Natural killer cell treated with Interleukin-12 subunit alpha and Interleukin-12 subunit beta and Interleukin-15 and Interleukin-18, amount 100 ng/mL, for 72 hours (primary cell): ENCODE data around the gene UEVLD. TPM values are rescaled to one million over a fixed set of nuclear protein-coding genes. Genes with fewer than 3 reads are reported as not detected.
A peak's percentile ranks its signal among the peaks of the same experiment; 100 is the strongest.

Source experiments
- ATAC-seq, 2 donors: fragments of 150-1000 bp; cut with Tn5 transposase in 1 of 2; sonication (Bioruptor Pico), chemical (Tn5 transposase) in 1 of 2; 2 replicates each; pipeline ENCODE4 v1.10.0; 2021
- DNase-seq: peaks from one replicate; pipeline ENCODE4 v3.0.0; 2022; ENCODE audit warnings: low spot score
- H3K27ac Mint-ChIP-seq, 2 donors: 1 replicate in 1 of 2; 2 replicates in 1 of 2; pipeline ENCODE4 v1.8.0; 2022; ENCODE audit warnings: mixed read lengths in 2 of 2, mild to moderate bottlenecking in 1 of 2, moderate library complexity in 1 of 2
- H3K27me3 Mint-ChIP-seq, 2 donors: 1 replicate in 1 of 2; 2 replicates in 1 of 2; pipeline ENCODE4 v1.8.0; 2022; ENCODE audit warnings: mixed read lengths in 2 of 2
- H3K36me3 Mint-ChIP-seq: one replicate; pipeline ENCODE4 v1.8.0; 2022; ENCODE audit warnings: mixed read lengths
- H3K4me1 Mint-ChIP-seq, 2 donors: 1 replicate in 1 of 2; 2 replicates in 1 of 2; pipeline ENCODE4 v1.8.0; 2022; ENCODE audit warnings: low read depth in 2 of 2, mixed read lengths in 2 of 2, mild to moderate bottlenecking in 1 of 2
- H3K4me3 Mint-ChIP-seq: one replicate; pipeline ENCODE4 v1.8.0; 2022; ENCODE audit warnings: mixed read lengths
- H3K9me3 Mint-ChIP-seq: 2 replicates; pipeline ENCODE4 v1.8.0; 2022; ENCODE audit warnings: mixed read lengths
- total RNA-seq, 2 donors: library from RNA; stranded (reverse); gene quantifications; one replicate each; pipeline ENCODE4 v1.2.3, GENCODE V29; 2022

Gene UEVLD
- total RNA-seq, 2 donors from 2014 or later = 18.8 to 38.8 TPM

DNA sequence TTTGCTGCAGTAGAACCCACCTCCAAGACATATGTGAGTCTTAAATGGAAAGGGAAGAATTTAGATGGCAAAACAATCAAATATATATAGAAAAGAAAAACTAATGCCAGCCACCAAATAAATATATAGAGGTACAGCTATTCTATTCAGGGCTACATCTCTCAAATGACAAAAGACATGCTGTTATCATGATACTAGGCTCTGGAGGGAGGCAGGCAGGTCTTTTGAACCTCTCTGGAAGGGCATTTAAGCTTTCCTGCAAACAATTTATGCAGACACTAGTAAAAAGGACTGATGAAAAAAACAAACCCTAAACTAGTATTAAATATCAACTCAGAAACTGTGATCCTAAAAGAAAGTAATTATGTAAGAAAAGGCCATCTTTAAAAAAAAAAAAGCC lies 24.4 kb downstream of the UEVLD start:
- H3K27ac Mint-ChIP-seq = no peak overlapping the region
- no peak for DNase-seq
- H3K4me3 Mint-ChIP-seq = no peak overlapping the region
- H3K4me1 Mint-ChIP-seq = no peaks in the 10 kb centered on the region
- no peaks in the 10 kb centered on the region for H3K9me3 Mint-ChIP-seq
- no peaks in the 10 kb centered on the region for H3K27me3 Mint-ChIP-seq
- ATAC-seq = no peak
- H3K36me3 Mint-ChIP-seq = no peaks in the 10 kb centered on the region

DNA sequence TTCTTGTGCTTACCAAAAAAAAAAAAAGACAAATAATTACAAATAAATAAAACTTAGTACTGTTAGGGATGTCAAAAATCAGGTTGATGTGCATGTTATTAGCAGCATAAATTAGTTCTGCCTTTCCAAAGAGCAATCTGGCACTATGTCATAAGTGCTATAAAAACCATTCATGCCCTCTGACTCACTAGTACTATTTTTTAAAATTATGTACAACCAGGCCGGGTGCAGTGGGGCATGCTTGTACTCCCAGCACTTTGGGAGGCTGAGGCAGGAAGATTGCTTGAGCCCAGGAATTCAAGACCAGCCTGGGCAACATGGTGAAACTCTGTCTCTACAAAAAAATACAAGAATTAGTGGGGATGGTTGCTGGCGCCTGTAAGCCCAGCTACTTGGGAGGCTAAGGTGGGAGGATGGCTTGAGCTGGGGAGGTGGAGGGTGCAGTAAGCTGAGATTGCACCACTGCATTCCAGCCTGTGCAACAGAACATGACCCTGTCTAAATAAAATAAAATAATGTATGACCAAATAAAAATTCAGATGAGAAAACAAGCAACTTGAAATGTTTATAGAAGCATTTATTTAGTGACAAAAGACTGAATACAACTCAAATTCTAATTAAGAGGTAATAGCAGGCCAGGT lies 25.3 kb downstream of the UEVLD start:
- no peaks in the 10 kb centered on the region for H3K27me3 Mint-ChIP-seq
- no peaks in the 10 kb centered on the region for H3K36me3 Mint-ChIP-seq
- no peak overlapping the region for H3K27ac Mint-ChIP-seq
- H3K4me1 Mint-ChIP-seq = no peaks in the 10 kb centered on the region
- DNase-seq (no peak), ATAC-seq (no peak)
- no peak overlapping the region for H3K4me3 Mint-ChIP-seq
- no peaks in the 10 kb centered on the region for H3K9me3 Mint-ChIP-seq

DNA sequence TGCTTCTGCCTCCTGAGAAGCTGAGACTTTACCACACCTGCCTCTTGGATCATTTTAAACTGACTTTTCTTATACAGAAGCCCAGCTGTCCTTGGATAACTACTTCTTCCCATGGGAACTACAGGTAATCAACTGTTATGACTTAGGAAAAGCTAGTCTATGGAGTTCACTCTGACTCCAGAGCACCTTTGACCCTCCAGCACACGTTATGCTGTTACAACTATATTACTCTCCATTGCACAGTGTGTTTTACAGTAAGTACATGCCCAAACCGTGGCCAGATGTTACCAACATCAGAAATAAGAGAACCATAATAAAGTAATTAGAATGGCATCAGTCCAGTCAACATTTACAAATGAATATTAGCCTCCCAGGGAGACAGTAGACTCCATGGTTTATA lies 40.5 kb downstream of the UEVLD start:
- H3K27ac Mint-ChIP-seq = no peak overlapping the region
- no peaks in the 10 kb centered on the region for H3K4me1 Mint-ChIP-seq
- H3K9me3 Mint-ChIP-seq = no peaks in the 10 kb centered on the region
- ATAC-seq = no peak
- H3K27me3 Mint-ChIP-seq = no peaks in the 10 kb centered on the region
- no peaks in the 10 kb centered on the region for H3K36me3 Mint-ChIP-seq
- no peak overlapping the region for H3K4me3 Mint-ChIP-seq
- no peak for DNase-seq

DNA sequence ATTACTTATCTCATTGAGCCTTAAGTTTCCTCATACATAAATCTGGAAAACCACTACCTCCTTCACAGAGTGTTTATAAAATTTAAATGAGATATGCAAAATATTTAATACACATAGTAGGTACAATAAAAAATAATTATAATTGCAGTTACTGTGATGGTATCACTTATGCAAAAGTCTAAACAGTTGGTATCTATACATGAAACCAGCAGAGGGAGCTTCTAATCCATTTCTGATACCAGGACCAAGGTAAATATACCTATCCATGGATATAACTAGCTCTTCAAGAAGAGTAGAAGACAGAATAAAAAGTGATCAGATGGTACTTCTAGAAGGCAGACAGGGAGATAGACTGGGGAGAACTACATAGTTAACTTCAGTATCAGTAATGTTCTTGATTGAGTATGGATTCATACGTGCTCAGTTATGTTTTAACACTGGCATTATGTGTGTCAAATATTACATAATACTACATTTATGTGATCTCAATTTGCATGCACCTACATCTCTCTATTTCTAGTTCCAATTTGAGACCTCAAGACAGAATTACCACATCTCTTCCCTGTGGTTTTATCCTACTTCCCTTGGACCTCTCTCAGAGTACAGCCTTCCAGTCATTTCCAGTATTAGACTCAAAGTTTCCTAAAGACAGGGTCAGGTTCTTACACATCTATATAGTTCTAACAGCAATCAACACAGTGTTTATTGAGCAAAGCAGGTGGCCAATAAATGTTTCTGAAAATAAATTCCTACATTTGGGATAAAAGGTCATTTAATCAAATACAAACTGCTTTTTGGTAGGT lies 48.1 kb downstream of the UEVLD start:
- H3K4me3 Mint-ChIP-seq = no peak overlapping the region
- H3K4me1 Mint-ChIP-seq = no peaks in the 10 kb centered on the region
- ATAC-seq = no peak
- no peaks in the 10 kb centered on the region for H3K36me3 Mint-ChIP-seq
- DNase-seq = no peak
- H3K27me3 Mint-ChIP-seq = no peaks in the 10 kb centered on the region
- H3K9me3 Mint-ChIP-seq = no peaks in the 10 kb centered on the region
- H3K27ac Mint-ChIP-seq = no peak overlapping the region

DNA sequence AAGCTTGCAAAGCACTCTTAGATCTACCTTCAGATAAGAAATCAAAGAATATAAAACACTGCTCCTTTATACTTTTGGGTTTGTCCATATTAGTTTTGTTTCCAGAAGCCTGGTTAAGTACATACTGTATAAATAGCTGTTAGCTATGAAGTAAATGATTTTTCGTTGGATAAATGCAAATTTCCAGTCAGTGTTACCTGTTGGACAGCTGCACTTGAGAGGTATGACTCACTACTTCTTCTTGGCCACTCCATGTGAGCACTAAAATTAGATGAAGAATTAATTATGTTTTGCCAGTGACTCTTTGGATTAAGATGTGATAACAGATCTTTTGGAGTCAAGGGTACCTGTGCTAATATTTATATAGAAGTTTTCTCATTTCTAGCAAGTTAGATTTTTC lies 52.3 kb downstream of the UEVLD start:
- H3K27me3 Mint-ChIP-seq = no peaks in the 10 kb centered on the region
- no peaks in the 10 kb centered on the region for H3K9me3 Mint-ChIP-seq
- H3K4me1 Mint-ChIP-seq = no peaks in the 10 kb centered on the region
- DNase-seq (no peak), ATAC-seq (no peak)
- H3K4me3 Mint-ChIP-seq = no peak overlapping the region
- H3K27ac Mint-ChIP-seq = no peak overlapping the region
- no peaks in the 10 kb centered on the region for H3K36me3 Mint-ChIP-seq

DNA sequence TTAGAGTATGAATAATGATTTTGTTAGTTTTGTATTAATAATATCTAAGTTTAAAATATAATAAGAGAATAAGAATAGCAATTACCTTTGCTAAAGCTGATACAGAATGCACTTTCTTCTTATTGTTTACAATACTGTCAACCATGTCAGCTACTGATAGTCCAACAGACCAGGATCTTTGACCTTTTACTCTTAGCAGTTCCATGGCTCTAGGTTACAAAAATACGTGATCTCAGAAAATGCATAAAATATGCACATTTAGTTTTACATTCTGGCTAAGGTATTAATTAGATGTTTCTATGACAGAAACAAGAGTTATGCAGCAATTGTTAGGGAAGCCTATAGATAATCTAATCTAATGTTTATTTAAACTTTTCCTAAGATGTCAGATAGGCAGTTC lies 54.3 kb downstream of the UEVLD start:
- Mint-ChIP-seq H3K4me1 (no peaks in the 10 kb centered on the region), H3K4me3 (no peak overlapping the region), H3K27me3 (no peaks in the 10 kb centered on the region), H3K27ac (no peak overlapping the region), H3K9me3 (no peaks in the 10 kb centered on the region), H3K36me3 (no peaks in the 10 kb centered on the region)
- DNase-seq (no peak), ATAC-seq (no peak)

DNA sequence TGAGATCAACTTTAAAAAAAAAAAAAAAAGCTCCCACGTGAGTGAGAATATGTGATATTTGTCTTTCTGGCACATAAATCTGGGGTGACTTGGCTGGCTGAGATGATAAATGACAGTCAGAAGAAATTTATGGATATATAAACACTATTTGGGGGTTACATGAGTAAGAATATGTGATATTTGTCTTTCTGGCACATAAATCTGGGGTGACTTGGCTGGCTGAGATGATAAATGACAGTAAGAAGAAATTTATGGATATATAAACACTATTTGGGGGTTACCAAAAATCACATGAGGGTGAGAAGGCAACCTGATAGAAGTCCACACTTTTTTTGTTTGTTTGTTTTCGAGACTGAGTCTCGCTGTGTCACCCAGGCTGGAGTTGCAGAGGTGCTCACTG lies 55.2 kb downstream of the UEVLD start:
- Mint-ChIP-seq H3K4me3 (no peak overlapping the region), H3K4me1 (peaks cover 0 to 3% of the 10 kb centered on the region in 2 donors), H3K27ac (no peak overlapping the region), H3K36me3 (no peaks in the 10 kb centered on the region), H3K27me3 (no peaks in the 10 kb centered on the region), H3K9me3 (no peaks in the 10 kb centered on the region)
- no peak for ATAC-seq
- DNase-seq = no peak

DNA sequence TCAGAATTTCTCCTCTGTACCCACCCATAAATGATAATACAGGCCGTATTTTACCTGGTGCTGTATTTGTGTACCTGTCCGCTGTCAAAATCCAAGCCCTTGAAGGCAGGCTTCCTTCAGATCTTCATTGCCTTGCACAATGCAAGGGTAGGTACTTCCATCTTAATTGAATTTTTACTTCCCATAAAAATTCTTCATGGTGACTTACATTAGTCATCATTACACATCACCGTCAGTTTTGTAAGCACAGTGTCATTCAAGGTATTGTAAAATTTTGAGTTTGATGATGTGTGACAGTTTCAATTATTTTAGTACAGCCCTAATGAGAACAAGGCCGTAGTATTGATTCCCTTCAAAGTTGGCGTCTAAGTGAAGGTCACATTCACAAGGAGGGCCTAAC lies 61.0 kb downstream of the UEVLD start:
- peak overlapping the region; percentile 93 for H3K4me3 Mint-ChIP-seq
- no peaks in the 10 kb centered on the region for H3K36me3 Mint-ChIP-seq
- no peaks in the 10 kb centered on the region for H3K9me3 Mint-ChIP-seq
- DNase-seq (no peak), ATAC-seq (no peak)
- H3K4me1 Mint-ChIP-seq = peaks cover 13 to 21% of the 10 kb centered on the region in 2 donors
- H3K27me3 Mint-ChIP-seq = no peaks in the 10 kb centered on the region
- peak overlapping the region; percentile 96 for H3K27ac Mint-ChIP-seq

DNA sequence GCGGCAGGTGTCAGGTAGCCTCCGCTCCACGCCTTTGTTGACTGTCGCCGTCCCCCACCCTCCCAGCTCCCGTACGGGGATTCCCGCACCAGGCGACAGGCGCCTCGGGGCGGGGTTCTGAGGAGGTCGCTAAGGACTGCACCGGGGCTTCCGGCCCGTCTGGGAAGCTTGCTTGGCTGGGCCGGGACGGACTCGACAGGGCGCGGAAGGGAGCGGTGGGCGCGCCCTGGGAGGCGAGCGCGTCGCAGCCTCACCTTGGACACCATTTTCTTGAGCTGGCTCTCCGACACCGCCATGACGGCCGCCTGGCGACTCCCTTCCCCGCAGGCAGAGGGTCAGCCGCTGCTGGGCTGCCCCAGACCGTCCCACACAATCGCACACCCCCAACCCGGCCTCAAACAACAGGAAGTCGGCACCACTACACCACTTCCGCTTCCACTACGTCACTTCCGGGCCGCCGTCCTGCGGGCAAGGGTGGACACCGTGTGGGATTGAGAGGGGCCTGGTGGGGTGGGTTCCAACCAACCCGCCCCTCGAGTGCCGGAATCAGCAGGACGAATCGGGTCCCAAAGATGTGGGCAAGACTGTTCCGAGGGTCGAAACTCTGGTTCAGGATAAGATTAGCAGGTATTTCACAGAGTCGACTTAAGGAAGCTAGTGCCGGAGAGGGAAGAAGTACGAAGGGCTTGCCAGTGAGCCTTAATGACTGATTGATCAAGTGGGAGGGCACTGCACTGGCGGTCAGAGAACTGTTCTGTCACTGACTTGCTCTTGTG lies 61.8 kb downstream of the UEVLD start, which contains the start of gene TSG101:
TSS of gene TSG101 (minus strand) at position 422 of the 776 bp plus-strand sequence. CDS start at position 296, 126 bp downstream.
- ATAC-seq (peak; percentile 97), DNase-seq (peak; percentile 96)
- H3K4me3 Mint-ChIP-seq = peak within 1 kb of the TSS; percentile 93
- no peaks in the 10 kb centered on the region for H3K27me3 Mint-ChIP-seq
- H3K36me3 Mint-ChIP-seq = peaks cover 5% of the 10 kb centered on the region
- peaks cover 20 to 29% of the 10 kb centered on the region in 2 donors for H3K4me1 Mint-ChIP-seq
- H3K9me3 Mint-ChIP-seq = no peaks in the 10 kb centered on the region
- H3K27ac Mint-ChIP-seq = peak within 1 kb of the TSS; percentile 96

DNA sequence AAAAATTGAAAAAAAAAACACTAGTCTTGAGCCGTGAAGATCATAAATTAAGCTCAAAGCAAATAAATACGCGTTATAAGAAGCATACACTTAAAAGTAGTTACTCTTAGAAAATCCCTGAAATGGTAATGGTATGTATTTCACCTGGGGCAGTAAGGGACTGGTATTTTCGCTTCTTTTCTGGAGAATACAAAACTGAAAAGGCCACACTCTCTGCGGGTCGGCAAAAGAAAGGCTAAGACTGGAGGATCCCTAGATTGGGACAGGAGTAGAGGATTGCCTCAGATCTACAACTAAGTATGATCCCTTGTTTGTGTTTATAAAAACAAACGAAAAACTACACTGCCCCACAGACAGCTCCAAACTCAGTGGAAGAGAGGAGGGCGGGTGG lies 62.4 kb downstream of the UEVLD start:
- Mint-ChIP-seq H3K4me3 (peak overlapping the region; percentile 93), H3K27ac (peak overlapping the region; percentile 96), H3K27me3 (no peaks in the 10 kb centered on the region), H3K9me3 (no peaks in the 10 kb centered on the region), H3K36me3 (peaks cover 5% of the 10 kb centered on the region), H3K4me1 (peaks cover 20 to 29% of the 10 kb centered on the region in 2 donors)
- ATAC-seq = no peak
- DNase-seq = no peak

DNA sequence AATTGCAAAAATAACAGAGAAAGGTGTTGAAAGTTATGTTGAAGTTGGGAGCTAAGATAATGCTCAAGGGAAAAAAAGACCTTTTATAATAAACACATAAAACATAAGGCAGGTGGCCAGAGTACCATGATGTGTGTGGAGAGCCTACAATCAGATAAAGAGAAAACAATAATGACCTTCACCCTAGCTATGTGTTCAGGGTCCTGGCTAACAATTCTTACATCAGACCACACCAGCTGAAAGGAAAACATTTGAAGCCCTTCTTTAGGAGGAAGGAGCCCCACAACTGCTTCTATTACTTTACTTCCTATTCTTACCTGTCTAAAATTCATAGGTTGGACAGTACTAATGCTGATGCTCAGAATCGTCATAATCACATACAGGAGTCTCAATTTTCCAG lies 64.3 kb downstream of the UEVLD start:
- Mint-ChIP-seq H3K4me3 (no peak overlapping the region), H3K27me3 (no peaks in the 10 kb centered on the region), H3K4me1 (peaks cover 25 to 33% of the 10 kb centered on the region in 2 donors), H3K27ac (peak overlapping the region in 1 of 2 donors; percentile 35), H3K36me3 (peaks cover 5% of the 10 kb centered on the region), H3K9me3 (no peaks in the 10 kb centered on the region)
- DNase-seq (no peak), ATAC-seq (no peak)

DNA sequence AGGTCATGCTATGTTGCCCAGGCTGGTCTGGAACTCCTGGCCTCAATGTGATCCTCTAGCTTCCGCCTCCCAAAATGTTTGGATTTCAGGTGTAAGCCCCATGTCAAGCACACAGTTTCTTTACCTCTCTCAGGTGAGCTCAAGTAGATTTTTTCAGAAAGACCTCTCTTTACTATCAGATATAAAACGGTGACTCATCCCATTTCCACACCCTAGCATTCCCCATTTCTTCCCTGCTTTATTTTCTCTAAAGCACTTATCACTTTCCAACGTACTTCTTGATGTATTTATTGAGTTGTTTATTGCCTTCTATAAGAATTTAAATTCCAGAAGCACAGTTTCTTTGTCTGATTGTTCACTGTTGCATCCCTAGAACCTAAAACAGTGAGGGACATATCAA lies 65.5 kb downstream of the UEVLD start:
- peaks cover 25 to 30% of the 10 kb centered on the region in 2 donors for H3K4me1 Mint-ChIP-seq
- no peak overlapping the region for H3K27ac Mint-ChIP-seq
- ATAC-seq = no peak
- peaks cover 5% of the 10 kb centered on the region for H3K36me3 Mint-ChIP-seq
- DNase-seq = no peak
- no peaks in the 10 kb centered on the region for H3K9me3 Mint-ChIP-seq
- H3K4me3 Mint-ChIP-seq = no peak overlapping the region
- no peaks in the 10 kb centered on the region for H3K27me3 Mint-ChIP-seq

DNA sequence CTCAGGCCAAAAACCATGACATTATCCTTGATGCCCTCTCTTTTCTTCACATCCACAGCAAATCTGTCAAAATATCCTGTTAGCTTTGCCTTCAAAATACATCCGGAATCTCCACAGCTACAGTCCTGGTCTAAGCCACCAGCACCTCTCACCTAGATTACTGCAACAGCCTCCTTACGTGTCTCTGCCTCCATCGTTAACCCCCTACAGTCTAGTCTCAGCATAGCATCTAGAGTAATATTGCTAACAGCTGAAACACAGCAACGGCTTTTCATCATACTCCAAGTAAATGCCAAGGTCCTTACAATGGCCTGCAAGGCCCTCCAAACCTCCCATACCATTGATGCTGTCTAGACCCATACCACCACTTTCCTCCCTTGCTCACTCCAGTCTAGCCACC lies 66.1 kb downstream of the UEVLD start:
- H3K4me3 Mint-ChIP-seq = no peak overlapping the region
- peak overlapping the region; percentile 1 to 20 for H3K27ac Mint-ChIP-seq
- DNase-seq (no peak), ATAC-seq (no peak)
- H3K36me3 Mint-ChIP-seq = peaks cover 5% of the 10 kb centered on the region
- no peaks in the 10 kb centered on the region for H3K9me3 Mint-ChIP-seq
- peaks cover 24 to 25% of the 10 kb centered on the region in 2 donors for H3K4me1 Mint-ChIP-seq
- no peaks in the 10 kb centered on the region for H3K27me3 Mint-ChIP-seq

DNA sequence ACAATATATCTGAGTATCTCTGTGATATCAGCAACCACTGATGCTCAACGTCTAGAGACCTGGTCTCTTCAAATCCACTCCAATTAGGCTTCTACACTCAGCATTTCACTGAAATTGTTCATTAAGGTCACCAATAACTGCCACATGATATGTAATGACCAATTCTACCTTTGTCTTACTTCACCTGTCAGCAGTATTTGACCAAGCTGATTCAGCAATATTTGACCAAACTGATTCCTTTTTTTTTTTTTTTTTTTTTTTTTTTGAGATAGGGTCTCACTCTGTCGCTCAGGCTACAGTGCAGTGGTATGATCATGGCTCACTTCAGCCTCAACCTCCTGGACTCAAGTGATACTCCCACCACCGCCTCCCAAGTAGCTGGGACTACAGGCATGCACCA lies 67.4 kb downstream of the UEVLD start:
- Mint-ChIP-seq H3K27ac (no peak overlapping the region), H3K4me1 (peaks cover 21 to 25% of the 10 kb centered on the region in 2 donors), H3K9me3 (no peaks in the 10 kb centered on the region), H3K27me3 (no peaks in the 10 kb centered on the region), H3K36me3 (peaks cover 5% of the 10 kb centered on the region), H3K4me3 (no peak overlapping the region)
- no peak for DNase-seq
- no peak for ATAC-seq
